Measurements from ENCODE around the gene KLHL35.
"Not testable (repeated sequence)": the region's sequence is repeated elsewhere in the genome, so short reads cannot be mapped to it uniquely, and the experiment has no call there.

Gene KLHL35

DNA sequence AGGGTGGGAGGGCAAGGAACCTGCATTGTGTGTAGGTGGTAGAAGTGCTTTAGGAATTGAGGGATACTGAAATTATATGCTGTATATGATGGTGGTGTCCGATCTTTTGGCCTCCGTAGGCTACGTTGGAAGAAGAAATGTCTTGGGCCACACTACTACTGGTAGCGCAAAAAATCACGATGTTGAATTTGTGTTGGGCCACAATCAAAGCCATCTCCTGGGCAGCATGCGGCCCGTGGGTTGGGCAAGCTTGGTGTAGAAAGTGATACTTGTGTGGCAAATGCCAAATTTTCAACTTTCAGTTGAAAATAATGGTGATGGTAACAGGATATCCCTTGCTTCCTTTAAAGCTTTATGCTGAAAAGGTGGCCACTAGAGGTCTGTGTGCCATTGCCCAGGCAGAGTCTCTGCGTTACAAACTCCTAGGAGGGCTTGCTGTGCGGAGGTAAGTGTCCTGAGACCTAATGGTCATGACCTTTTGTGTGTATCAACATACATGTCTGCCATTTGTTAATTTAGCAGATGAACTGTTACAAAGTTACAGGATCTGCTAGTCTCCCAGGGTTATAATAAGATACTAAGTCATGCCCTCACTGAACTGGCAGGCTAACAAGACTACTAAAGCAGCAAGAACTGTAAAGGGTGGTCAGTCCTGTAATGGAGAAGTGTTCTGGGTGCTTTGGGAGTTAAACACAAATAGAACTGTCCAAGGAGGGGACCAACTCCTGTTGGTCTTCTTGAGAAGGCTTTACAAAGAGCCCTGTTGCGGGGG is 30.8 kb downstream of the KLHL35 start:
- no peak for DNase-seq (ENCODE audit: low read depth, low spot score)
- no peak overlapping the region for H3K4me3 ChIP-seq (ENCODE audit: low read length)

DNA sequence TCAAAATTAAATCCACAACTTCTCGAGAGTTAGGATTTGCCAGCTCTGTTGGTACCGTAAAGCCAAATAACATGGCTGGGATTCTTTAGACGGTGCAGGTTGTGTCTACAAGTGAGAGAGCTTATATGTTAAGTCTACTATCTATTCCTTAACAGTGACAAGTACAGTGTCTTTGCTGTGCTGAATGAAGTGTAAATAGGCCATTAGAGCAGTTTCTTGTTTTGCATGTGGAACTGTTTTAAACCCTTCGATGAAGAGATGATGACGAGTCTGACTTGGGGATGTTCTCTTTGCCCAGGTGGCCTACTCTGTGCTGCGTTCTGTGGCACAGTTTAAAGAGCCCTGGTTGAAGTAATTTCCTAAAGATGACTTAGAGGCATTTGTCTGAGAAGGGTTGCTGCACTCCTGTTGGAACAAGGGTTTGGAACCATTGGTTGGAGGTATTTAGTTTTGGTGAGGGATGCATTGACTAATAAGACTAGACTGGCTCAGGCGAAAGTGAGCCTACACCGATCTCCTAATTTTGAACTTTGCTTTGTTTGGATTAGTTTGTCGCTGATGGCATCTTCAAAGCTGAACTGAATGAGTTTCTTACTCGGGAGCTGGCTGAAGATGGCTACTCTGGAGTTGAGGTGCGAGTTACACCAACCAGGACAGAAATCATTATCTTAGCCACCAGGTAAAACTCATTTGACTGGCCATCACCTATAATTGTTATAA is 32.7 kb downstream of the KLHL35 start:
- H3K4me3 ChIP-seq (ENCODE audit: low read length): peak overlapping the region; percentile 100
- no peak for DNase-seq (ENCODE audit: low read depth, low spot score)

DNA sequence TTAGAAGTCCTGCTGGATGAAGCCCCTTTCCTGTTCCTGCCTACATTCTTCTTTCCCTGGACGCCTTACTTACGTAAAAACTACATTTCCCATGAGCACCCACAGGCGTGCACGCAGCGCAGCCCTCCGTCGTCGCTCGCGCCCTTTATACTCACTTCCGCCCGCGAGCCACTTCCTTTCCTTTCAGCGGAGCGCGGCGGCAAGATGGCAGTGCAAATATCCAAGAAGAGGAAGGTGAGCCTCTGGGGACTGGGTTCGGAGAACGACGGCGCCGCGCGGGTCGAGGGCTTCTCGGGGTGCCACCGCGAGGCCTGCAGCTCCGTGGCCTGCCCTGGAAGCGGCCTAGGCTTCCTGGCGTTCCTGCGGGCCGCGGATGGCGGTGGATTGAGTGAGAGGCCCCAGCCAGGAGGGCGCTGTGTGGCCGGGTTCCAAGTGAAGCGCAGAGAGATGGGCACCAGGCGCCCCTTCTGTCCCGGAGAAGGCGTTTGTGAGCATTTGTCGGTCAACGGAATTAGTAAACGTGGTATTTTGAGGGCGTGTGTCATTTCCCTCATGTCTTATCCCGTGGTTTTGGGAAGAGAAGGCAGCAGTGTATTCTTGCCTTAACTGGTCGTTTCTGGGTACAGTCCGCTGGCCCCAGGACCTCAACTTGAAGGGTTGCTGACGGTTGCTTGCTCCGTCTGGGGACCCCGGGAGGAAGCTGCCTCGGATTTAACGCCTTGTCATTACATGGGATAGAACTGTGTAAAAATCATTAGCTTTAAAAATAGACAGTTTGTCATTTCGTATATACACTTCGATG is 33.5 kb downstream of the KLHL35 start, which contains the start of gene RPS3:
Gene RPS3 (plus strand): TSS at position 175 of the 802 bp plus-strand sequence. CDS start 30 bp downstream, at position 205.
- H3K4me3 ChIP-seq (ENCODE audit: low read length): peak within 1 kb of the TSS; percentile 100
- peak; percentile 89 for DNase-seq (ENCODE audit: low read depth, low spot score)

DNA sequence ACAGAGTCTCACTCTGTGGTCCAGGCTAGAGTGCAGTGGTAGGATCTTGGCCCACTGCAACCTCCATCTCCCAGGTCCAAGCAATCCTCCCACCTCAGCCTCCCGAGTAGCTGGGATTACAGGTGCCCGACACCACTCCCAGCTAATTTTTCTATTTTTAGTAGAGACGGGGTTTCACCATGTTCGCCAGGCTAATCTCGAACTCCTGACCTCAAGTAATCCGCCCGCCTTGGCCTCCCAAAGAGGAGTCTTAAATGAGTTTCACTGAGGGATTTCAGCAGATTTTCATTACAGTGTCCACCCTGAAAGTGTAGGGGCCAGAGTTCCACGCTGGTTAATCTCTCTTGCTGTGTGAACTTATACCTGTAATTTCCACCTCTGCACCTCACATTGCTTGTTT is 34.1 kb downstream of the KLHL35 start:
- DNase-seq (ENCODE audit: low read depth, low spot score): no peak
- no peak overlapping the region; the same call in 1 of the 2 replicates for H3K4me3 ChIP-seq (ENCODE audit: low read length)

DNA sequence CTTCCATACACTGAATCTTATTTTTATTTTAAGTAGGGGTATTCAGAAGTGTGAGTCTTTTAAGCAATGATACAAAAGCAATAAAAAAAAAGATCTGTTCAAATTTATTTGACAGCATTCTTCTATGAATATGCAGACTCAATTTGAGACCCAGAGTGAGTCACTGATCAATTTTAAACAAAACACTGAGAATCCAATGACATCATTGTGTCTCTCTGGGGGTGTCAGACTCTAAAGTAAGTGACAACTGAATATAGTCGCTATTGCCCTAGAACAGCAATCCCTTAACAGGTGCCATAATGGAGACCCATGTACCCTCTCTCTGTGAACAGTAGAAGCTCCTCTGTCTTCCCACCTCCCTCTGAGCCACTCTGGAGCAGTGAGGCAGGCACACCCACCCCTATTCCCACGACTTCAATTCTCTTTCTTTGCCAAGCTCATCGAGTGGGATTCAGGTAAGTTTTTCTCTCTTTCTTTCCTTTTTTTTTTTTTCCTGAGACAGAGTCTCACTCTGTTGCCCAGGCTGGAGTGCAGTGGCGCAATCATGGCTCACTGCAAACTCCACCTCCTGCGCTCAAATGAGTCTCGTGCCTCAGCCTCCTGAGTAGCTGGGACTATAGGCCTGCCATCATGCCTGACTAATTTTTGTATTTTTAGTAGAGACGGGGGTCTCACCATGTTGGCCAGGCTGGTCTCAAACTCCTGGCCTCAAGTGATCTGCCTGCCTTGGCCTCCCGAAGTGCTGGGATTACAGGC is 38.7 kb downstream of the KLHL35 start:
- no peak for DNase-seq (ENCODE audit: low read depth, low spot score)
- H3K4me3 ChIP-seq (ENCODE audit: low read length): no peak overlapping the region

DNA sequence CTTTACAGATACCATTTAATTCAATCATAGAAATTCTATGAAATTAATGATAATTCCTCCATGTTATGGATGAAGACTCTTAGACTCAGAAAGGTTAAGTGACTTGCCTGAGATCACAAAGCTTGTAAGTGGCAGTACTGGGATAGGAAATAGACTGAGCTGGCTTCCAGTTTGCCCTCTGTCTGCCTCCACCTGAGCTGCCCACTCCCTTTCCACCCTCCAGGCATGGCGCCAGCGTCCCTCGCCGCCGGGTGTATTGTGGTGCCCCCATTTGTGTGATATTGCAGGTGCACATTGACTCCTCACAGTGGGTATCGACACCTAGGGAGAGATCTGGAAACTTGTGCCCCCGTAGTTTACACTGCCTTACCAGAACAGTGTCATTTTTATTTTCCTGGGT is 43.1 kb downstream of the KLHL35 start:
- H3K4me3 ChIP-seq (ENCODE audit: low read length): no peak overlapping the region
- no peak for DNase-seq (ENCODE audit: low read depth, low spot score)

DNA sequence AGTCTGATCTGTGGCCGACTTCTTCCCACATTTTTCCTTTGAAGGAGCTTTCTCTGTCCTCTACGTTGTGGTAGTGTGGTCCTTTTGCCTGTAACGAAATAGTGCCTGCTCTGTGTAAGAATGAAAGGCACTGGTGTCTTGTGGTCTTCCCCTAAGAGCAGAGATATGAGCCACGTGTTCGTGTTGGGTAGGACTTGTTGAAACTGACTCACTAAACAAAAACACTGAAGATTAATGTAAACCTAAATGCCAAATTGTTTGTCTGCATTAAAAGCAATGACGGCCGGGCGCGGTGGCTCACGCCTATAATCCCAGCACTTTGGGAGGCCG is 43.8 kb downstream of the KLHL35 start:
- DNase-seq (ENCODE audit: low read depth, low spot score): no peak
- H3K4me3 ChIP-seq (ENCODE audit: low read length): no peak overlapping the region

DNA sequence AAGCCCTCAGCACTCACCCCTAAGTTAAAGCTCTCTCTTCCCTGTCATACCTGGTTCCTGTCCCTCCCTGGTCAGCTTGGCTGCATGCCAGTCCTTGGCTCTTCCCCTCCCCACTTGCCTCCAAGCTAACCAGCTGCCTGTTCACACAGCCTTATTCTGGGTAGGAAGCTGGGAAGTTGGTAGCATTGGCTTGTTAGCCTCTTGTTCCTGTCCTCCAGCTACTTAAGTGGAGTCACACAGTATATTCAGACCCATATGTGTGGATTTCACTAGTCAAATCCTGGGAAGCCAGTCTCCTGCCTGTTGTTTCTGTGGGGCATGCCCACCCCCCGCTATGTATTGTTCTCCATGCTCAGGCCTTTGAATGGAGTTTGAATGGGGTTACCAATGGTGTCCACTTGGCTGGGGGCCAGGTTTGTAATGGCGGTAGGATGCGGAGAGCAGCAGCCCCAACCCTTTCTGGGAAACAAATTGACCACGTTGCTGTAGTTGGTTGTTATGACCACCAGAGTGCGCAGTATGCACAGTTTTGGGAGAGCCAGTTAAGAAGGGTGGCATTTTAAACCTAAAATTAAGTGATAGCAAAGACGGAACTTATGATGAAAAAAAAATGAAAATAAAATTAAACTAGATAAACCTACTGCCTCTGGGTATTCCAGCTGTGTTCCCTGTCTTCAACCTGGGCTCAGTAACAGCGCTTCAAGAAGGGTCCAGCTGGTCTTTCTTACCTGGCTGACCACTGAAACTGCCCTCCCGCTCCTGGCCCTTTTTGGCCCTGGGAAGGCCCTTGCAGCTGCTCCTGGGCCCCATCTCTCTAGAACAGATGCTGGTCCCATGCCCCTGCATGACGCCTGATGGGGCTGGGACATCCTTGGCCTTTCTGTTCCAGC is 44.4 kb downstream of the KLHL35 start:
- DNase-seq (ENCODE audit: low read depth, low spot score): peak; percentile 70

DNA sequence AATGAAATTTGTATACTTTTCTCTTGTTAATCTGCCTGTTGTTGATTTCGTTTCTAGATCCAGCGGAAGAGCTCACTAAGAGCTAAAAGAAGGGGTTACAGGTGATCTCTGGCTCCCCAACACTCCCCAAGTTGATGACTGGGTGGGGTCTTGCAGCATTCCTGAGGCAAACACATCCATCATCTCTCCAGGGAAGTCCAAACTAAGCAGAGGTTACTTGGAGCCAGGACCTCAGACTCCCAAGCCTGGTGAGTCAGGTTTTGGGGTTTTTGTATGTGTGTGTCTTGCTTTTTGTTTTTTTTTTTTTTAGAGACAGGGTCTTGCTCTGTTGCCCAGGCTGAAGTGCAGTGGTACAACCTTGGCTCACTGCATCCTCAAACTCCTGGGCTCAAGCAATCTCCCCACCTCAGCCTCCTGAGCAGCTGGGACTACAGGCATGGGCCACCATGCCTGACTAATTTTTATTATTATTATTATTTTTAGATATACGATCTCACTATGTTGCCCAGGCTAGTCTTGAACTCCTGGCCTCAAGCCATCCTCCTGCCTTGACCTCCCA is 45.2 kb downstream of the KLHL35 start:
- DNase-seq (ENCODE audit: low read depth, low spot score): no peak
- H3K4me3 ChIP-seq (ENCODE audit: low read length): no peak overlapping the region

More for the DNA sequence above, 44.4 kb downstream of the KLHL35 start:
- no peak overlapping the region for H3K4me3 ChIP-seq (ENCODE audit: low read length)

DNA sequence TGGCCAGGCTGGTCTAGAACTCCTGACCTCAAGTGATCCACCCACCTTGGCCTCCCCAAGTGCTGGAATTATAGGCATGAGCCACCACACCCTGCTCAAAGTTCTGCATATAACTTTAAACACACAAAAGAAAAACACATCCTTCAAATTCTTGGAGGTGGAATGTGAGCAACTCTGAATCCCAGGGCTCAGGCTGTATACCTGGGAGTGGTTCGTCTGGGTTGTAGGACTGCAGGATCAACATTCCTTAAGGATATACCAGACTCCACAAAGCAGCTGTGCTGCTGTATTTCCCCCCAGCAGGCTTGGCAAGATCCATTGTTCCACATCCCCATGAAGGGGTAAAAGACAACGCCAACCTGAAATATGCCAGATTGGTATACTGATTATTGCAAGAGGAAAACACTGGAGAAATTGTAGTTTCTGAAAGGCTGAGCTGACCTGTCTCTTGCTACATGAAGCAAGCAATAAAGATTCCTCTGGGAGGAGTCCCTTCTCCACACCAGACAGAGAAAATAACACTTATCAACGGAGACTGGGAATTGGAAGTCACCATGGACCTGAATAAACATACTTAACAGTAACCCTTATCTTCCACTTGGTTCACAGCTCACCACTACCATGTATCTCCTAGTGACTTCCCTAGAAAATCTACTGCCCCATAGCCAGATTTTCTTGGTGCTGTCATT is 45.9 kb downstream of the KLHL35 start:
- H3K4me3 ChIP-seq (ENCODE audit: low read length): no peak overlapping the region
- DNase-seq (ENCODE audit: low read depth, low spot score): no peak

DNA sequence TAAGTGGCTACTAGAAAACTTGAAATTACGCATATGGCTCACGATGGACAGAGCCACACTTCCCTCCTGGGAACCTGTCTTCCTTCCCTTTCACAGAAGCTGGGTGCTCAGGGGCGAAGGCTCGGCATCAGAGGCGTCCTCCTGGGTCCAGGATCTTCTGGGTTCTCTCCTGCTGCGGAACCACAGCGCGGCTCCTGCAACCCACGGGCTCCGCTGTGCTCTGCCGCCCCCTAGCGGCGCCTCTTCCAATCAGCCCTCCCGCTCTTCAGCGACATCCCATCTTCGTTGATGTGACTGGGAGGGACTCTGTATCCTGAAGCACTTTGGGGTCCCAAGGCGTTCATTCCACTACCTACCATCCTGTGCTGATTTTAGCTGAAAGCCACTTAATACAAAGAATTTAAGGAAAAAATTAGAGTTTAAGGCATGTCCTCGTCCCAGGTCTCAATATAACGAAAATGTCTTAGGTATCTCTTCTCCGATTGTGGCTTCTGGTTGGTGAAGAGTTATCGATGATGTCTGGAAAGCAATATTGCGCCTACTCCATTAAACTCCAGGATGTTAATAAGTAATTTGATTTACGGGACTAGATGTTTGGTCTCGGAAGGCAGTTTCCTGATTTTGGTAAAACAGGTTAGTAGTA is 48.4 kb downstream of the KLHL35 start:
- H3K4me3 ChIP-seq (ENCODE audit: low read length): no peak overlapping the region
- DNase-seq (ENCODE audit: low read depth, low spot score): peak; percentile 54

DNA sequence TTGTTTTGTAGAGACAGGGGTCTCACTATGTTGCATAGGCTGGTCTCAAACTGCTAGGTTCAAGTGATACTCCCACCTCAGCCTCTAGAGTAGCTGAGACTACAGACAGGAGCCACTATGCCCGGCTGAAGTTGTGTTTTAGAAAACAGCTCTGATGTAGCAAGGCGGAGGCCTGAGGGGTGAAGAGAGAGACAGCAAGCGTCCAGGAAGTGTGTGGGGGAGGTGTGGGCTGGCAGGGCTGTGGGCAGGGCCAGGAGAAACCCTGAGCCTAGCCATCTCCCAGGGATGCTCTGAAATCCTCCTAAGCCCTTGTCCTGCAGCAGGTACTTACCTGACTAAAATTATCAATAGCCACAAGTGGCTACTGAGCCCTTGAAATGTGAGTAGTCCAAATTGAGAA is 49.8 kb downstream of the KLHL35 start:
- H3K4me3 ChIP-seq (ENCODE audit: low read length): no peak overlapping the region
- DNase-seq (ENCODE audit: low read depth, low spot score): no peak

DNA sequence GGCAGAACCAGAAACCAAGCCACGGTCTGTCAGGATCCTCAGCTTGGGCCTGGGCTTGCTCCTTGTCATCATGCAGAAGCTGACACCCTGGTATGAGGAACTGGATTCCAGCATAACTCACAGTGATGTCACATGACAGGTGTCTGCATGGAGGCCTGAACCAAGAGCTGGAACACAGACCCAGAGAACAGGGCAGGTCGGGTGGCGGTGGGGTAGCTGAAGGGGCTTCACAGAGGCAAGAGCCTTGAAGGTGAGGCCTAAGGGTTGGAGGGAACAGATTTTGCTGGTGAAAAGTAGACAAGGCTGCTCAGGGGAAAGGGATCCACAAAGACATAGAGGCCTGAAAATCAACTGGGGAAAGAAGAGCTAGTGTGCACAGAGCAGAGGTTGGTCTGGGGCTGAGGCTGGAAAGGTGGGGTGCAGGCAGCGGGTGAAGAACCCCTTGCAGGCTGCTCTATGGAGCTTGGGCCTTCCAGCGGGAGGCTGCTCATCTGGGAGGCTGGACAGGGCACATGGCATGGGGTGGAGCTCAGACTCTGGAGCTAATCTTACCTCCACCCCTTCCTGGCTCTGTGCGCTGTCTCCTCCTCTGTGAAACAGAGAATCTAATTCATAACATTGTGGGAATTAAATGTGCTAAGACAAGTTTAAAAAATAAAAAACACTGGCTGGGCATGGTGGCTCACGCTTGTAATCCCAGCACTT is 52.1 kb downstream of the KLHL35 start:
- H3K4me3 ChIP-seq (ENCODE audit: low read length): no peak overlapping the region

DNA sequence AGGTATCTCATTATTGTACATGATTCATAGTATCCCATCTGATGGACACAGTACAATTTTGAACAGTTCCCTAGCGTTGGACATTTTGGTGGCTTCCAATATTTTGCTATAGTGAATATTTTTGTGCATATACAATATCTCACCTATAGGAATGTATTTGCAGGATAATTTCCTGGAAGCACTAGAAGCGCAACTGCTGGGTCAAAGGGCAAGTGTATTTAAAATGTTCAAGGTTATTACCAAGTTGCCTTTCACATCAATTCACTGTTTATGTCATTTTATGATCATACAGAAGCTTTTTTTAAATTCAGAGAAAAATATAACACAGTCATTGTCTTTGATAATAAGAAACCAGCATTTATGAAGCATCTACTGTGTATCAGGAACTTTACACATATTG is 52.8 kb downstream of the KLHL35 start:
- no peak for DNase-seq (ENCODE audit: low read depth, low spot score)
- no peak overlapping the region for H3K4me3 ChIP-seq (ENCODE audit: low read length)

More for the DNA sequence above, 52.1 kb downstream of the KLHL35 start:
- DNase-seq (ENCODE audit: low read depth, low spot score): no peak

DNA sequence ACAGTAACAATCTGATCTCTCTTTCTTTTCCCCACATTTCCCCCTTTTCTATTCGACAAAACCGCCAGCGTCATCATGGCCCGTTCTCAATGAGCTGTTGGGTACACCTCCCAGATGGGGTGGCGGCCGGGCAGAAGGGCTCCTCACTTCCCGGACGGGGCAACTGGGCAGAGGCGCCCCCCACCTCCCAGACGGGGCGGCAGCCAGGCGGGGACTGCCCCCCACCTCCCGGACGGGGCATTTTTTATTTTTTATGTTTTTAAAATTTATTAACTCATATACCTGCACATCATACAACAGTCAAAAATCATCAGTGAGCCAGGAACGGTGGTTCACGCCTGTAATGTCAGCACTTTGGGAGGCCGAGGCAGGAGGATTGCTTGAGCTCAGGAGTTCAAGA is 54.2 kb downstream of the KLHL35 start:
- not testable (repeated sequence) for DNase-seq (ENCODE audit: low read depth, low spot score); H3K4me3 ChIP-seq (ENCODE audit: low read length)

DNA sequence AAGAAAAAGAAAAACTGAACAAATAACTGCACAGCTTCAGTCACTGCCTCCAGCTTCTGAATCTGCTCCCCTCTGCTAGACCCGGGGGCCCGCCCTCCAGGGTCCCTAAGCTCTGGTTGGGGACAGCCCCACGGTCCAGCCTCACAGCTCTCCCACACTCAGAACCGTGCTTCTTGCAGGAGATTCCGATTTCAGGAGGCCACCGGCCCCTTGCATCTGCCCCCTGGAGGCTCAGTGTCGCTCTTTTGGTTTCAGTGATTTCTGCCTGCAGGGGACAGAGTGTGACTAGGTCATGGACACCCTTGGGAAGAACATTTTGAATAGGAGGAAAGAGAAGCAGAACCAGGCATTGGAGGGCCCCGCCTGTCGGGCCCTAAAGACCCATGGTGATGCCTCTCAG is 56.8 kb downstream of the KLHL35 start:
- no peak overlapping the region for H3K4me3 ChIP-seq (ENCODE audit: low read length)
- DNase-seq (ENCODE audit: low read depth, low spot score): no peak

All from Jurkat, Clone E6-1 (cell line).